Measurements from ENCODE around the gene KXD1.
"Not testable (repeated sequence)": the region's sequence is repeated elsewhere in the genome, so short reads cannot be mapped to it uniquely, and the experiment has no call there.

The KXD1 gene

GRCh38 chr19:18557411-18558201 is at the start of gene KXD1:
Gene KXD1 (plus strand): TSS chr19:18557870. CDS start chr19:18562057, 4,187 bp downstream.
- peak; percentile 88 to 97 for DNase-seq

GRCh38 chr19:18508585-18508984 is 49.1 kb upstream of the KXD1 start:
- no peak for DNase-seq

- no peak for DNase-seq
Observed at GRCh38 chr19:18510216-18510615, 47.5 kb upstream of the KXD1 start.

- no peak for DNase-seq
Observed at GRCh38 chr19:18513868-18514267, 43.8 kb upstream of the KXD1 start.

GRCh38 chr19:18514800-18515682 is 42.6 kb upstream of the KXD1 start:
- DNase-seq, result no peak

- no peak for DNase-seq
Observed at GRCh38 chr19:18515959-18516358, 41.7 kb upstream of the KXD1 start.

GRCh38 chr19:18517606-18518005 is 40.1 kb upstream of the KXD1 start:
- DNase-seq, result no peak

- DNase-seq, result no peak
Observed at GRCh38 chr19:18518639-18519038, 39.0 kb upstream of the KXD1 start.

- peak in 1 of 2 experiments; percentile 68 for DNase-seq
Observed at GRCh38 chr19:18519962-18520847, 37.5 kb upstream of the KXD1 start.

GRCh38 chr19:18520848-18521691 is 36.6 kb upstream of the KXD1 start:
- DNase-seq, result no peak

- no peak for DNase-seq
Observed at GRCh38 chr19:18521692-18522123, 36.0 kb upstream of the KXD1 start, which contains the start of gene ELL. Gene ELL (minus strand): TSS chr19:18522070. CDS start chr19:18522055, 15 bp downstream.

- peak; percentile 98 to 99 for DNase-seq
Observed at GRCh38 chr19:18522124-18522861, 35.4 kb upstream of the KXD1 start.

- not testable (repeated sequence) for DNase-seq
Observed at GRCh38 chr19:18522862-18523440, 34.7 kb upstream of the KXD1 start.

- DNase-seq, result no peak
Observed at GRCh38 chr19:18523841-18524240, 33.8 kb upstream of the KXD1 start.

- DNase-seq, result no peak
Observed at GRCh38 chr19:18526316-18526715, 31.4 kb upstream of the KXD1 start.

- DNase-seq, result no peak
Observed at GRCh38 chr19:18529782-18530181, 27.9 kb upstream of the KXD1 start.

- no peak for DNase-seq
Observed at GRCh38 chr19:18531485-18531884, 26.2 kb upstream of the KXD1 start.

GRCh38 chr19:18532168-18532890 is 25.3 kb upstream of the KXD1 start:
- DNase-seq, result no peak

GRCh38 chr19:18533058-18533457 is 24.6 kb upstream of the KXD1 start:
- DNase-seq, result no peak

- DNase-seq, result no peak
Observed at GRCh38 chr19:18536475-18536874, 21.2 kb upstream of the KXD1 start.

All from NCI-H526 (cell line).